Caco-2 (cell line): ENCODE measurements around the gene PLXNB2. TPM values are rescaled to one million over a fixed set of nuclear protein-coding genes. Genes with fewer than 3 reads are reported as not detected.
A peak's percentile ranks its signal among the peaks of the same experiment; 100 is the strongest.

ENCODE experiments used
- BruUV-seq: library from RNA; stranded (reverse); fragments of 400-500 nt; replicated peaks from 2 replicates; lab custom pipeline; 2021; lab: Mats Ljungman, UMichigan
- CTCF ChIA-PET: fragments of 300-600 bp; sonication (Branson Sonifier 250); formaldehyde crosslinking; loops from one replicate; lab custom pipeline; 2022; ENCODE audit warnings: antibody characterized with exemption; lab: Charles Lee
- POLR2A ChIA-PET: fragments of 300-600 bp; sonication (Branson Sonifier 250); formaldehyde crosslinking; loops from one replicate; lab custom pipeline; 2022; ENCODE audit warnings: antibody characterized with exemption; lab: Charles Lee
- DNase-seq, 2 experiments: peaks; one replicate each; pipeline versions ENCODE4 v3.0.0 to v3.0.0-alpha.2; 2020 to 2022
- H3K27me3 ChIP-seq: replicated peaks from 2 replicates; pipeline ENCODE4 v1.6.0; 2011; ENCODE audit warnings: low read length; ENCODE audit not compliant: control insufficient read depth, insufficient read depth
- H3K36me3 ChIP-seq: 2 replicates; pipeline ENCODE4 v1.5.1; 2011; ENCODE audit warnings: low read length; ENCODE audit not compliant: control insufficient read depth, insufficient read depth
- H3K4me1 ChIP-seq: fragments of 250-450 bp; sonication (Bioruptor Pico); 2 replicates; pipeline ENCODE4 v1.5.1; 2020; ENCODE audit warnings: mild to moderate bottlenecking
- H3K4me3 ChIP-seq: 2 replicates; pipeline ENCODE4 v1.5.1; 2011; ENCODE audit warnings: low read depth, mild to moderate bottlenecking, control low read depth, low read length
- H3K9me3 ChIP-seq: fragments of 250-450 bp; sonication (Bioruptor Pico); 2 replicates; pipeline ENCODE4 v1.5.1; 2020; ENCODE audit warnings: mild to moderate bottlenecking, moderate library complexity
- H3K27ac Mint-ChIP-seq: one replicate; pipeline ENCODE4 v1.8.0; 2022; ENCODE audit warnings: mixed read lengths; ENCODE audit not compliant: unreplicated experiment
- H3K27me3 Mint-ChIP-seq: one replicate; pipeline ENCODE4 v1.8.0; 2022; ENCODE audit warnings: mixed read lengths; ENCODE audit not compliant: insufficient read depth, unreplicated experiment
- H3K36me3 Mint-ChIP-seq: one replicate; pipeline ENCODE4 v1.8.0; 2022; ENCODE audit warnings: mild to moderate bottlenecking, mixed read lengths; ENCODE audit not compliant: insufficient read depth, unreplicated experiment
- H3K4me1 Mint-ChIP-seq: one replicate; pipeline ENCODE4 v1.8.0; 2022; ENCODE audit warnings: low read depth, mixed read lengths; ENCODE audit not compliant: unreplicated experiment
- H3K4me3 Mint-ChIP-seq: one replicate; pipeline ENCODE4 v1.8.0; 2022; ENCODE audit warnings: mild to moderate bottlenecking, moderate library complexity, mixed read lengths; ENCODE audit not compliant: unreplicated experiment
- H3K9me3 Mint-ChIP-seq: one replicate; pipeline ENCODE4 v1.8.0; 2022; ENCODE audit warnings: mixed read lengths; ENCODE audit not compliant: unreplicated experiment
- intact Hi-C: fragments of 100-400 bp; cut with micrococcal nuclease; formaldehyde crosslinking; loops from one replicate; pipeline ENCODE4 v1.10.0; 2022; ENCODE audit not compliant: unreplicated experiment
- total RNA-seq: library from RNA; stranded (reverse); gene quantifications from 2 replicates; pipeline ENCODE4 v1.2.3, GENCODE V29; 2022
- TF ChIP-seq, protein P1 (sequence below), 2 experiments: fragments of 200-600 bp in 1 of 2; IDR thresholded peaks; 1 replicate in 1 of 2; 2 replicates in 1 of 2; pipeline versions ENCODE4 v1.5.1 to v1.8.0; 2011 to 2022; ENCODE audit warnings: antibody characterized with exemption in 1 of 2, control low read depth in 1 of 2, inconsistent platforms in 1 of 2, low read depth in 1 of 2, low read length in 1 of 2, mild to moderate bottlenecking in 1 of 2, moderate library complexity in 1 of 2; ENCODE audit not compliant: insufficient read depth in 1 of 2, severe bottlenecking in 1 of 2, unreplicated experiment in 1 of 2

The PLXNB2 gene
- total RNA-seq, 1 experiment from 2014 or later: 260 TPM

DNA sequence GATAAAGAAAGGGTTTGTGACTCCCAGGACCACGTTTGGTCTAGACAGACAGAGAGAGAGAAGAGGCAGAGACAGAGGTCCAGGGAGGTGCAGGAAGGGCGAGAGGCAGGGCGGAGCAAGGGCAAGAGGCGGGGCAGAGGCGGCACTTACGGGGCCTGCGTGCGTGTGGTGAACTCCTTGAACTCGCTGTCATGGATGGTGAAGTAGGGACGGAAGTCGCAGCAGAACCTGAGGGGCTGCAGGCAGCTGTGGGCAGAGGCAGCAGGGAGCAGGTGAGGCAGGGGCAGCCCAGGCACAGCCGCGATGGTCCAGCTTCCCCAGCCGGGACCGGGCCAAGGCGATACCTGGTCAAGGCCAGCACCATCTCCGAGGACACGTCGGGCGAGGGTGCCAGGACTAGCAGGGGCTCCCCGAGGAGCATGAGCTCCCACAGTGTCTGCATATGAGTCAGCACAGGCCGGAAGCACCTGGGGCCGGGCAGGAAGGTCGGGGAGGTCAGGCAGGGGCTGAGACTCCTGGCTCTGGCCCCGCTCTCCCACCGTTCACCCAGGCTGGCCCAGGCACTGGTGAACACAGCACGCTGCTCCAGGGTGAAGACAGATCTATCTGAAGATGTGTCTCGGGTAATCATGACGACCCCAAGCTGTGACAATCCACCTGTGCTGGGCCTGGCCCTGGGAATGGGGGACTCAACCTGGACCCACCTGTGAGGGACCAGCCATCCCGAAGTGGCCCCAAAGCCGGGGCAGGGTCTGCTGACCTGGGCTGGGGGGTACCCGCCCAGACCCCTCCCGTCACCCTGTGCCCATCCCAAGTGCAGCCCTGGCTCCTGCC is 7.2 kb upstream of the PLXNB2 start:
- Histone ChIP-seq H3K9me3 (no peaks in the 10 kb centered on the region), H3K27me3 (no peaks in the 10 kb centered on the region), H3K4me3 (no peak overlapping the region), H3K4me1 (no peaks in the 10 kb centered on the region), H3K36me3 (no peaks in the 10 kb centered on the region)
- ChIA-PET POLR2A (interaction anchor here (0.6 kb wide), 1 partner anchor 9 kb away, joined by 3 read pairs; no protein-coding TSS in a partner anchor), CTCF (interaction anchor here (1.0 kb wide), 1 partner anchor 12 kb away, joined by 3 read pairs; no protein-coding TSS in a partner anchor)
- Mint-ChIP-seq H3K36me3 (no peaks in the 10 kb centered on the region), H3K4me3 (no peak overlapping the region), H3K9me3 (no peaks in the 10 kb centered on the region), H3K4me1 (no peaks in the 10 kb centered on the region), H3K27me3 (no peaks in the 10 kb centered on the region), H3K27ac (no peak overlapping the region)
- TF ChIP-seq, protein P1, sequence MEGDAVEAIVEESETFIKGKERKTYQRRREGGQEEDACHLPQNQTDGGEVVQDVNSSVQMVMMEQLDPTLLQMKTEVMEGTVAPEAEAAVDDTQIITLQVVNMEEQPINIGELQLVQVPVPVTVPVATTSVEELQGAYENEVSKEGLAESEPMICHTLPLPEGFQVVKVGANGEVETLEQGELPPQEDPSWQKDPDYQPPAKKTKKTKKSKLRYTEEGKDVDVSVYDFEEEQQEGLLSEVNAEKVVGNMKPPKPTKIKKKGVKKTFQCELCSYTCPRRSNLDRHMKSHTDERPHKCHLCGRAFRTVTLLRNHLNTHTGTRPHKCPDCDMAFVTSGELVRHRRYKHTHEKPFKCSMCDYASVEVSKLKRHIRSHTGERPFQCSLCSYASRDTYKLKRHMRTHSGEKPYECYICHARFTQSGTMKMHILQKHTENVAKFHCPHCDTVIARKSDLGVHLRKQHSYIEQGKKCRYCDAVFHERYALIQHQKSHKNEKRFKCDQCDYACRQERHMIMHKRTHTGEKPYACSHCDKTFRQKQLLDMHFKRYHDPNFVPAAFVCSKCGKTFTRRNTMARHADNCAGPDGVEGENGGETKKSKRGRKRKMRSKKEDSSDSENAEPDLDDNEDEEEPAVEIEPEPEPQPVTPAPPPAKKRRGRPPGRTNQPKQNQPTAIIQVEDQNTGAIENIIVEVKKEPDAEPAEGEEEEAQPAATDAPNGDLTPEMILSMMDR (IDR thresholded peaks at IDR 0.05; ENCODE audit: insufficient read depth in 1 of 2, low read depth in 1 of 2, low read length in 1 of 2, severe bottlenecking in 1 of 2, unreplicated experiment in 1 of 2): no peak
- intact Hi-C loops: no loop called here
- BruUV-seq: no TSS peak
- peak in 1 of 2 experiments; percentile 32 for DNase-seq

DNA sequence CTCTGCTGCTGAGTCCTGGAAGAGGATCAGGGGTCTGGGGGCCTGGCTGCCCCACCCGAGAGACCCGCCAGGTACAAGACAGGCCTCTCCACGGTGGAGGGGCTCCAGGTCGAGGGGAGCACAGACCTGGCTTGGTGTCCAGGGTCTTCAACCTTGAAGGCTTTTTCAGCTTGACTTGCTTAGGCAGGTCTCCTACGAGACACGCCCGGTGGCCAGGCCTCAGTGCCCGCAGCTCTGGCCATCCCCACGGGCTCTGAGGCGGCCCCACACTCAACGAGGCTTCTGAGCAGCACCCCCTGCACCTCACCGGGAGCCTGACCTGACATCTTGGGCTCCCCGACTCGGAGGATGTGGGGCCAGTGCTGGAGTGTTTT is 6.6 kb upstream of the PLXNB2 start:
- no peak overlapping the region for H3K27ac Mint-ChIP-seq
- Histone ChIP-seq H3K9me3 (no peaks in the 10 kb centered on the region), H3K27me3 (no peaks in the 10 kb centered on the region), H3K4me3 (no peak overlapping the region), H3K36me3 (no peaks in the 10 kb centered on the region), H3K4me1 (no peaks in the 10 kb centered on the region)
- H3K4me3 Mint-ChIP-seq: no peak overlapping the region
- no peaks in the 10 kb centered on the region for H3K27me3 Mint-ChIP-seq
- no TSS peak for BruUV-seq
- CTCF ChIA-PET: interaction anchor here (1.0 kb wide), 1 partner anchor 12 kb away, joined by 3 read pairs; no protein-coding TSS in a partner anchor
- POLR2A ChIA-PET: interaction anchor here (0.6 kb wide), 1 partner anchor 9 kb away, joined by 3 read pairs; no protein-coding TSS in a partner anchor
- no peaks in the 10 kb centered on the region for H3K4me1 Mint-ChIP-seq
- H3K9me3 Mint-ChIP-seq: no peaks in the 10 kb centered on the region
- no peaks in the 10 kb centered on the region for H3K36me3 Mint-ChIP-seq
- intact Hi-C loops: no loop called here
- TF ChIP-seq, protein P1 (IDR thresholded peaks at IDR 0.05; ENCODE audit: insufficient read depth in 1 of 2, low read depth in 1 of 2, low read length in 1 of 2, severe bottlenecking in 1 of 2, unreplicated experiment in 1 of 2): no peak
- no peak for DNase-seq

DNA sequence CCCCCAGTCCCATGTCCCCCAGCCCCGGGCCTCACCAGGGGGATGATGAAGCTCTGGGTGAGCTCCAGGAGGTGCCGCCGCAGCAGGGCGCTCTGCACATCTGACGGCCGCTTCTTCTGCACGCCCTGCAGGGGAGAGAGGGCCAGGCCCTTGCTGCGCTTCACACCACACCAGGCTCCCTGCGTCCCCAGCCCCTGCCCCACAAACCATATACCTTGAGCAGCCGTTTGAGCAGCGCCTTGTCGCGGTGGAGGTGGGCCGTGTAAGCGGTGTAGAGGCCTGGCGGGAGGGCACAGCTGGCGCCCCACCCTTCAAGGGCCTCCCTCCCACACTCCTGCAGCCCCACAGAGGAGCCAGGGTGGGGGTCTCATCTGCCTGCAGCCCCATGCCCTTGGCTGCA is 6.2 kb upstream of the PLXNB2 start:
- DNase-seq: no peak
- Histone ChIP-seq H3K4me1 (no peaks in the 10 kb centered on the region), H3K9me3 (no peaks in the 10 kb centered on the region), H3K27me3 (no peaks in the 10 kb centered on the region), H3K4me3 (no peak overlapping the region), H3K36me3 (no peaks in the 10 kb centered on the region)
- Mint-ChIP-seq H3K4me1 (peaks cover 4% of the 10 kb centered on the region), H3K27me3 (no peaks in the 10 kb centered on the region), H3K27ac (no peak overlapping the region), H3K4me3 (no peak overlapping the region), H3K9me3 (no peaks in the 10 kb centered on the region), H3K36me3 (no peaks in the 10 kb centered on the region)
- BruUV-seq: no TSS peak
- intact Hi-C loops: no loop called here
- CTCF ChIA-PET: interaction anchor here (1.0 kb wide), 1 partner anchor 13 kb away, joined by 3 read pairs; no protein-coding TSS in a partner anchor
- POLR2A ChIA-PET: no interaction called here
- TF ChIP-seq, protein P1 (IDR thresholded peaks at IDR 0.05; ENCODE audit: insufficient read depth in 1 of 2, low read depth in 1 of 2, low read length in 1 of 2, severe bottlenecking in 1 of 2, unreplicated experiment in 1 of 2): no peak
